ENCODE measurements around the gene ADD3.
"Not testable (repeated sequence)": the region's sequence is repeated elsewhere in the genome, so short reads cannot be mapped to it uniquely, and the experiment has no call there.

ADD3 gene

GRCh38 chr10:110113670-110114337, 106.0 kb downstream of the ADD3 start:
- no peak for DNase-seq

GRCh38 chr10:110114668-110115067, 106.9 kb downstream of the ADD3 start:
- not testable (repeated sequence) for DNase-seq

DNA sequence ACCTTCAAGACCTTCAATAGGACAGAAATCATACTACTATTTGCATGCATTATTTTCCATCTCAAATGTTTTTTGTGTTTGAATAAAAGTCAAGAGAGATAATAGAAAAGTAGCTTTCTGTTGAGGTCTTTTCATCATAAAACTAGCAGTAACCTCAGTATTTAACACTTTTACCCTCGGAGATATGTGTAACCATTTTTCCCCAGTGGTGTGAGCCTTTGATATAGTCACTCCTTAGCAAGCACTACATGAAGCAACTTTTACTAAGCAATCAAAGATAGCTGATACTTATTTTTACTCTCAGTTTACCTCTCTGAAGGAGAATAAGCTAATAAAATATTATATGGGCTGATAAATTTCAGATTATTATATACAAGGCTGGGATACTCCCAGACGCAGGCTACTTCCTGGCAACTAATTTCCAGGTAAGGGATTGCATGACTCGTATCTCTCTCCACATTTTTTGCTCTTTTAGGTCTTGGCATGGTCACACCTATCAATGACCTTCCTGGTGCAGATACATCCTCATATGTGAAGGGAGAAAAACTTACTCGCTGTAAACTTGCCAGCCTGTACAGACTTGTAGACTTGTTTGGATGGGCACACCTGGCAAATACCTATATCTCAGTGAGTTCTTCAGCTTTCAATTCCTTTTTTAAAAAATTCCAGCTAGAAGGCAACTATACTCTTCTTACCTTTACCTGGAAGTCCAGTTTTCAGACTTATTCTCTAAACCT, 108.2 kb downstream of the ADD3 start:
- no peak for DNase-seq

DNA sequence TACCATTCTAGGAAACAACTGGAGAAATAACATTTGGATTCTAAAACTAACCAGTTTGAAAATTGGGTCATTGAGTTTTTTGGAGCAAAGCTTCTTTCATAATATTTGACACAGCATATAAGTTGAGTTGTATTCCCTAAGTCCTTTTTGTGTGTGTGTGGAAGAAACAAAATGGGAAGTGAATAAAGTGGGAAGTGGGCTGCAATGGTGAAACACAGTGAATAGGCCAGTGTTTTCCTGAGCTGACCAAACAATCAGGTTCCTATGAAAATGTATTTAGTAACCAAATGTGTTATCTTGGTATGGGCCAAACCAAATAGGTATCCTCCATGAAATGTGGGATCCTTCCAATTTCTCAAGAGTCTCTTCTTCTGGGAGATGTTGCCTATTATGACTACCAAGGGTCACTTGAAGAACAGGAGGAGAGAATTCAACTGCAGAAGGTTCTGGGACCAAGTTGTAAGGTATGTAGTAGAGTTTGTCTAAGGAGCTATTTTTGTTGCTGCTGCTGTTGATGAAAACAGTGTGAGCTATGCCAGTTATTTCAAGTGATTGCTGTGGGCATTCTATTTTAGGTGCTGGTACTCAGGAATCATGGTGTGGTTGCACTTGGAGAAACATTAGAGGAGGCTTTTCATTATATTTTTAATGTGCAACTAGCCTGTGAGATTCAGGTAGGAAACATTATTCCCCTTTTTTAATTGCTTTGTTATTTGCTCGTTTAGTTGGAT, 111.3 kb downstream of the ADD3 start:
- DNase-seq = no peak

DNA sequence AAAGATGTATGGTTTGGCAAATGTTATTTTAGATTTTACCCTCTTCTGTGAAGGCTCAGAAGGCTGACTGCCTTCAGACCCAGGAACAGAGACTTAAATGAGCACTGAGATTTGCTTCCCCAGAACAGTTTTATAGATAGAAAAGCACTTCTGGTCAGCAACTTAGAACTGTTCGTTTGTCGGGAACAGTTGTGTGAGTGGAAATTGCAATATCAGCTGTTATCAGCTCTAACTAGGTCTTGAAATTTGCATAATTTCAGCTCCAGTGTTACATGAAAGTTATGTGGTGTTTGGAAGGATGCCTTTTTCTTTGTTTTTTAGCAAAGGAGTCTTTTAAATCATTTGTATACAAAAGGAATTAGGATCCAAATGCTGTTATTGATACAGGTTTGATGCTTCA, 115.8 kb downstream of the ADD3 start:
- DNase-seq = no peak

GRCh38 chr10:110129490-110129889, 121.7 kb downstream of the ADD3 start:
- DNase-seq = no peak

DNA sequence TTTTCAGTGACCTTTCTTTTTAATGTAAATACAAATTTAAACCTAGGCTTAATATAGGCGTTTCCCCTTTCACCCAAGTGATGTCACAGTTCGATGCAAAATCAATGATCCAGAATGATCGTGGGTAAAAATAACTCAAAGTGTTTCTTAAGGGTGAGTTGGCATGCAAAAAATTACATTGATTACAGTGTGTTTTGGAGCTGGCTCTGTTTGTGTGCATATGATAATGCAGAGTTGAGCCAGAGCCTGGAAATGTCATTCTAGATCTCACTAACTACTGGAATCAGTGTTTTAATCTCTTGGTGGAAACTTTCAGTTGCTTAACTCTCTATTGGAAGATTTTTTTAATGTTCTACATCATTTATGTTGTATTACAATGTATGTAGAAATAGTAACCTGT, 127.1 kb downstream of the ADD3 start:
- no peak for DNase-seq

DNA sequence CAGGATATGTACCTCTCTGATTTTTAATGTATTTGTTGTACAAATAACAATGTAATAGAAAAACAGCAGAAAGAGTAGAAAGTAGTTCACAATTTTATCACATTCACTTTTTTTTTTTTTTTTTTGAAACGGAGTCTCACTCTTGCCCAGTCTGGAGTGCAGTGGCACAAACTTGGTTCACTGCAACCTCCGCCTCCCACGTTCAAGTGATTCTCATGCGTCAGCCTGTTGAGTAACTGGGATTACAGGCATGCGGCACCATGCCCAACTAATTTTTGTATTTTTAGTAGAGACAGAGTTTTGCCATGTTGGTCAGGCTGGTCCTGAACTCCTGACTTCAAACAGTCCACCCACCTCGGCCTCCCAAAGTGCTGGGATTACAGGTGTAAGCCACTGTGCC, 128.1 kb downstream of the ADD3 start:
- not testable (repeated sequence) for DNase-seq

- DNase-seq = no peak
Measured at GRCh38 chr10:110137142-110137545, 129.4 kb downstream of the ADD3 start.

DNA sequence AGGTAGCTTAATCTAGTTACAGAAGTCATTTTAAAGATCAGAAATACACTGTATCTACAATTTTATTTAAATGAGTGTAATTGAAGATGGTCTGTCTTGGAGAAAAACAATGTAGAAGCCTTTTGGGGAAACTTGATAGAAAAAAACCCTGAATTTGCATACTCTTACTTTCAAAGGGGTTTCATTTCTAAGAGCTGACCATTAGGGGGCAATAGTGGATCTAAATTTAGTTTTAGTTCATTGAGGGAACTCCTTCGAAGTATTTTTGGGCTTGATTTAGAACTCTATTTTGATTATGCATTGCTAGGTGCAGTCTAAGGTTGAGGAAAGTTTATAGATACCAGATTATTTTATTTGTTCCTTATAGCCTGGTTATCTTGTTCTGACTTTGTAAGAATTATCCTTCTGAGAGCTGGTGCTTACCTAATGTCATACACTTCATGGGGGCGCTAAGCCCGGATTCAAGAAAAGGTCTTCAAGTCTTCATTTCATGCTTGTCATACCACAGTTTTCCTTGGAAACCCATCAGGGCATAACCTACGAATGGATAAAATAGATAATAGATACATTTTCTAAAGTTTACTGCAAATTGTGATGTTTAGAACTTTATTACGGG, 130.5 kb downstream of the ADD3 start:
- no peak for DNase-seq

GRCh38 chr10:110141185-110141584, 133.4 kb downstream of the ADD3 start:
- DNase-seq = no peak

DNA sequence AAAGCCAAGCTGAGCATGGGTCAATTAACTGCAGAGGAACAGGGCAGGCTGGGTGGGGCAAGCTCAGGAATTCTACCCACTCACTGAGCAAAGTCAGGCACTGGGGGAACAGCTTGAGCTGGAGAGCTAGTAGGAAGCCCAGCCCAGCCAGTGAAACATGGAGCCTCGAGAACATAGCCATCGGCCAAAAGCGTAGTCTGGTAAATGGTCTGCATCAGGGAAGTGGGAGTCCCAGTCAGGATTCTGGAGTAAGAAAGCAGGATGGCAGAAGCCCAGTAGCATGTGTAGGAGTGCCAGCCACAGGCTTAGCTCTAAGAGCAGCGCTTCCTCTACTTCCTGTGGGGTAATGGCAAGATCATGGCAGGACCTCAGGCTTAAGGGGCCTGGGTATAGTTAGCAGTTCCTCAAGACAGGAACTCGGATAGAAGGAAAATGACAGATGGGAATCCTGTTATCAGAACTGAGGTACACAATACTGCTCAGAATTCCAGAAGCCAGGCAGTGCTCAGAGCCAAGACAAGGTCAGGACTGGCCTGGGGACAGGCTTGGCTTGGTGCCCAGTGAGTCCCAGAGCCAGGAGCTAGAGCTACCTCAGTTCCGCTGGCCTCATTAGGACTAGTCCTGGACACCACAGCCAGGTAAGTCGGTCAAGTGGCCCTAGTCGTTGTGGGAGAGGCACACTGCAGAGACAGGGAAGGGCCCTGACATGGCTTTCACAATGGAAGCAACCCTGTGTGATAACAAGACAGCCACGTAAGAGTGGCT, 134.3 kb downstream of the ADD3 start:
- no peak for DNase-seq

DNA sequence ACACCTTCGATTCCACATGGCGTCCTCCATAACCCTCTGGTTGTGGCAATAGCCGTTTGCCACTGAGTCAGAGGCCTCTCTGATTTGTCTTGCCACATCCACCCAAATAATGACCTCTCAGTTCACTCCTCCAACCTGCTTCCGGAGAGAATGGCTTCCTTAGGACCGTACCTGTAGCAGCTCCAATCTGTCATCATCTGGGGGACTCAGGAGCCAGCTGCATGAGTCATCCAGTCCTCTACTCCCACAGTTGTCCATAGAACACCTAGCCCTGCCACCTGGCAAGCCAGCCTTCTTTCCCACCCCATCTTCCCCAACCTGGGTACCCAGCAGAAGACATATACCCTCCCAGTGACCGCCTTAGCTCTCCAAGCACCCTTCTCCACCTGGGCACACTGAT, 135.2 kb downstream of the ADD3 start:
- no peak for DNase-seq

DNA sequence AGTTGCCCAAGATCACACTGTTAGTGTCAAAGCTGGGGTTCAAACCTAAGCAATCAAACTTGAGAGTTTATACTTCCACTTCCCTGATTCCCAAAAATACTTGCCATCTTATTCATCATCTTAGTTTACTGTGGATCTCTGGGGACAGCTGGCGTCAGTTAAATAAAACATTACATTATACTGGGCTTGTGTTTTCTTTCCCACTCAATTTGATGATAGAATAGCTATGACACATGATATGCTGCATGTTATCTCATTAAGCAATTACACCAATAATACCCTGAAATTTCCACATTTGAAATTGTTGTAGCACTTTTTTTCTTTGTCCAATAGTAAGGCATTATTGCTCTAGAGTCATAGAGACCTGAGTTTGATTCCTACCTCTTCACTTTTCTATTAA, 136.7 kb downstream of the ADD3 start:
- no peak for DNase-seq

DNA sequence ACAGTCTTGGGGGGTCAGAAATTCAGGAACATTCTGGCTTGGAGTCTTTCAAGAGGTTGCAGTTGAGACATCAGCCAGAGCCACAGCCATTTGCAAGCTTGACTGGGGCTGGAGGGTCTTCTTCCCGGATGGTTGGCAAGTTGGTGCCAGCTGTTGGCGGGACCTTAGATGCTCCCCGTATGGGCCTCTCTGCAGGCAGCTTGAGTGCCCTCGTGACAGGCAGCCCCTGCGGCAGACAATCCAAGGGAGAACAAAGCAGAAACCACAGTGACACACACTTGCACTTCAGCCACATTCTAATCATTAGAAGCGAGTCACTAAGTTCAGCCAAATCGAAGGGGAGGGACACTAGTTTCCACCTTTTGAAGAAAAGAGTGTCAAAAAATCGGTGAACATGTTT, 140.2 kb downstream of the ADD3 start:
- no peak for DNase-seq

GRCh38 chr10:110149259-110149658, 141.5 kb downstream of the ADD3 start:
- DNase-seq = no peak

DNA sequence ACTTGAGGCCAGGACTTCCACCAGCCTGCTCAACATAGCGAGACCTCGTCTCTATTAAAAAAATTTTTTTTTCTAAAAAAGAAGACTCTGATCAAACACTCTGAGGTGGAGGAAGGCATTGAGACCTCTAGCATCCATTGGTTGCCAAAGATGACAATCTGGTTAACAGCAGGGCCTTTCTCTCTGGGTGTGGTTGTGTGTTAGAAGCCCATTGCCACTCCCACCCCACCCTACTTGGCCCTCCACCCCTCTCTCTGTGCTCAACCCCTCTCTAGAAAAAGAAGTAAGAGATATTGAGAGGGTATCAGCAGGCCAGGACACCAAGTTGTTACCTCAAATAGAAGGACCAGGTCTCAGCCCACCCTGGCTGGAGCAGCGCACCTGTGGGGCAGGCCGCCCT, 142.3 kb downstream of the ADD3 start:
- no peak for DNase-seq

DNA sequence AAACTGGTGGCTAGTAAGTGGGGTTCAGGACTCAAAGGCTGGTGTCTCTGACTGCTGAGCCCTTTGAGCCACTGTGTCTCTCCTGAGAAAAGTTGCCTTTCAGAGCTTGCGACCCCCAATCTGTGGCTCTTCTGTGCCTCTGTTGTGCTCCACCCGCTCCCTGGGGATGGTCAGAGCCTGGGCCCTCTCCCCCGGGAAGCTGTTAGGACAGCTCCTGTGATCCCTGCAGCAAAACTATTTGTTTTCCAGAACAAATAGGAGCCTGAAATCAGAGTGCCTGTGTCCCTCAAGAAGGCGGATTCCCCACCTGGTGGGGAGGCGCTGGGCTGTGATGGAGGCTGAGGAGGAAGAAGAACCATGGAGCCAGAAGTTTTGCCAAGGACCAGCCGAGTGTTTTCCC, 143.2 kb downstream of the ADD3 start:
- DNase-seq = no peak

- no peak for DNase-seq
Measured at GRCh38 chr10:110151467-110151866, 143.7 kb downstream of the ADD3 start.

DNA sequence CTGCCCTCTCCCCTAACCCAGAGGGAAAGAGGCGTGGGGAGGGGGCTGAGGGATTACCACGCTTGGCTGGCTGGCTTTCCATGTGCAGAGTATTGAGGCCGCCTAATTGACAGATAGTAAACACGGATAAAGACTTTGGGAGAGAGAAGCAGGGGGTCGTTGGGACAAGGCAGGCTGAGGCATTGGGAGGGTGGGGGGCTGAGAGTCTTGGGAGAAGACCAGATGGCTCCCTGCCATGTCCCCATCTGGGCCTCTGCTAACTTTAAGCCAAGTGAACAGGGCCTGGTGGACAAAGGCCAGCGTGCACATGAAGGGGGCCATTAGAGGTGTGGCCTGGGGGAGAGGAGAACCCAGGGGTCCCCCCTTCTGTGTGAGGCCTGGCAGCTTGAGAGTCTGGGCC, 144.2 kb downstream of the ADD3 start:
- no peak for DNase-seq

DNA sequence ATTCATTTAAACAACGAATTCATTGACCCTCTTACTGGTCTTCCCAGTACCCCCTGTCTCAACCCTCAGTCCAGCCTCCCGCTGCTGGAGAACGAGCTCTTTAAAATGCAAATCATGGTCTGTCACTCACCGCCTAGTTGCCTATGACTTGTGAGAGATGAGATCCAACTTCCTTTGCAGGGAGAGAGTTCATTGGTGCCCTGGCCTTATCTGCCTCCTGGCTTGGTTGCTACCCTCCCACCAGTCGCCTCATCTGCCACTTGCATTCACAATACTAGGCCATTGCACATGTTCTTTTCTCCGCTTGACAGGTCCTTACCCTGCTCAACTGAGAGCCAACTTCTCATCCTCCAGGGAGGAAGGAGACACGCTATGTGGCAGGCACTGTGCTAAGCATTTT, 145.6 kb downstream of the ADD3 start:
- DNase-seq = no peak

DNA sequence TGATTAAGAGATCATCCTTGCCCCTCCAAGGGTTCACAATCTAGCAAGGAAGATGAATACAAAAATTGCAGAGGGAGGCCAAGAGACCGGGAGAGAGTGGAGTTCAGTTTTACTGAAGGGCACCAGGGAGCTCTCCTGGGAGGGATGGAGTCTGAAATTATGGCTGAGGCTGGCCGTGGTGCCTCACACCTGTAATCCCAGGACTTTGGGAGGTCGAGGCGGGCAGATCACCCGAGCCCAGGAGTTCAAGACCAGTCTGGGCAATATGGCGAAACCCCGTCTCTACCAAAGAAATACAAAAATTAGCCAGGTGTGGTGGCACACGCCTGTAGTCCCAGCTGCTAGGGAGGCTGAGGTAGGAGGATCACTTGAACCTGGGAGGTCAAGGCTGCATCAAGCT, 148.3 kb downstream of the ADD3 start:
- DNase-seq = no peak

All from activated T-cell treated with anti-CD3 and anti-CD28 coated beads, Interleukin-2, amount 50 U/mL, for 48 hours (primary cell).